IMR-90 (cell line): ENCODE results near the gene SH3RF3. TPM values are rescaled to one million over a fixed set of nuclear protein-coding genes. Genes with fewer than 3 reads are reported as not detected.
"Not testable (repeated sequence)": the region's sequence is repeated elsewhere in the genome, so short reads cannot be mapped to it uniquely, and the experiment has no call there.

Experiments
- ATAC-seq: fragments of 200-7000 bp; cut with Tn5 transposase; 2 replicates; pipeline ENCODE4 v1.9.1; 2020; ENCODE audit warnings: low read depth, mild to moderate bottlenecking, moderate library complexity
- BruUV-seq: library from RNA; stranded (reverse); fragments of 400-500 nt; replicated peaks from 2 replicates; lab custom pipeline; 2021; lab: Mats Ljungman, UMichigan
- CTCF ChIA-PET: fragments of 300-600 bp; formaldehyde crosslinking; extraction: SDS; loops from one replicate; lab custom pipeline; 2021; ENCODE audit warnings: antibody characterized with exemption; lab: Yijun Ruan, JAX
- POLR2A ChIA-PET: fragments of 300-600 bp; sonication (Branson Sonifier 250); formaldehyde crosslinking; loops from one replicate; lab custom pipeline; 2022; ENCODE audit warnings: antibody characterized with exemption; ENCODE audit not compliant: unreplicated experiment; lab: Charles Lee
- DNase-seq: peaks from one replicate; pipeline ENCODE4 v3.0.0; 2013
- H2AFZ ChIP-seq: replicated peaks from 2 replicates; pipeline ENCODE3; 2013; ENCODE audit warnings: low read length, mild to moderate bottlenecking; ENCODE audit not compliant: poor library complexity
- H2AK5ac ChIP-seq: 2 replicates; pipeline ENCODE4 v1.6.1; 2013; ENCODE audit warnings: low read depth, low read length, inconsistent platforms
- H2AK9ac ChIP-seq: replicated peaks from 2 replicates; pipeline ENCODE3; 2013; ENCODE audit warnings: mild to moderate bottlenecking, low read depth, low read length, moderate library complexity; ENCODE audit not compliant: poor library complexity
- H2BK120ac ChIP-seq: 2 replicates; pipeline ENCODE4 v1.6.1; 2013; ENCODE audit warnings: low read depth, low read length, inconsistent platforms
- H2BK15ac ChIP-seq: 3 replicates; pipeline ENCODE4 v1.6.1; 2013; ENCODE audit warnings: low read depth, low read length, inconsistent platforms
- H2BK20ac ChIP-seq: 2 replicates; pipeline ENCODE4 v1.6.1; 2013; ENCODE audit warnings: low read depth, mild to moderate bottlenecking, inconsistent platforms, low read length, moderate library complexity
- H2BK5ac ChIP-seq: 2 replicates; pipeline ENCODE4 v1.6.1; 2013; ENCODE audit warnings: mild to moderate bottlenecking, low read depth, low read length, inconsistent platforms; ENCODE audit not compliant: poor library complexity, severe bottlenecking
- H3K14ac ChIP-seq: replicated peaks from 2 replicates; pipeline ENCODE4 v1.6.1; 2013; ENCODE audit warnings: low read depth, low read length, inconsistent platforms
- H3K18ac ChIP-seq: 2 replicates; pipeline ENCODE4 v1.6.1; 2013; ENCODE audit warnings: low read depth, low read length, control low read depth
- H3K23ac ChIP-seq: 2 replicates; pipeline ENCODE4 v1.6.1; 2013; ENCODE audit warnings: low read depth, low read length, inconsistent platforms
- H3K27ac ChIP-seq: 2 replicates; pipeline ENCODE4 v1.5.1; 2013; ENCODE audit warnings: mild to moderate bottlenecking, control low read depth, low read length; ENCODE audit not compliant: insufficient read depth
- H3K27me3 ChIP-seq: 2 replicates; pipeline ENCODE4 v1.6.1; 2013; ENCODE audit warnings: low read length; ENCODE audit not compliant: control insufficient read depth, insufficient read depth
- H3K36me3 ChIP-seq: 2 replicates; pipeline ENCODE4 v1.6.1; 2013; ENCODE audit warnings: low read length, mixed read lengths; ENCODE audit not compliant: control insufficient read depth, insufficient read depth
- H3K4ac ChIP-seq: 2 replicates; pipeline ENCODE4 v1.6.1; 2013; ENCODE audit warnings: low read depth, low read length, inconsistent platforms
- H3K4me1 ChIP-seq: 2 replicates; pipeline ENCODE4 v1.6.1; 2013; ENCODE audit warnings: low read length, mixed read lengths; ENCODE audit not compliant: control insufficient read depth, insufficient read depth
- H3K4me2 ChIP-seq: 2 replicates; pipeline ENCODE4 v1.6.1; 2013; ENCODE audit warnings: low read depth, mild to moderate bottlenecking, control low read depth, low read length, moderate library complexity
- H3K4me3 ChIP-seq: 2 replicates; pipeline ENCODE4 v1.5.1; 2013; ENCODE audit warnings: low read depth, mild to moderate bottlenecking, control low read depth, low read length, moderate library complexity; ENCODE audit not compliant: insufficient read depth
- H3K56ac ChIP-seq: 2 replicates; pipeline ENCODE4 v1.6.1; 2013; ENCODE audit warnings: low read length, inconsistent platforms; ENCODE audit not compliant: insufficient read depth; ENCODE audit errors: extremely low read depth
- H3K79me1 ChIP-seq, 2 experiments: 2 replicates each; pipeline ENCODE4 v1.6.1; 2013; ENCODE audit warnings: low read length in 2 of 2, inconsistent platforms in 1 of 2, low read depth in 1 of 2
- H3K9ac ChIP-seq: 2 replicates; pipeline ENCODE4 v1.6.1; 2013; ENCODE audit warnings: low read depth, low read length, control low read depth
- H3K9me1 ChIP-seq: 2 replicates; pipeline ENCODE4 v1.6.1; 2013; ENCODE audit warnings: low read length, inconsistent platforms; ENCODE audit not compliant: insufficient read depth
- H3K9me3 ChIP-seq: 2 replicates; pipeline ENCODE4 v1.6.1; 2013; ENCODE audit warnings: low read length; ENCODE audit not compliant: control insufficient read depth, insufficient read depth
- H4K20me1 ChIP-seq: 2 replicates; pipeline ENCODE4 v1.6.1; 2013; ENCODE audit warnings: low read length, inconsistent platforms; ENCODE audit not compliant: insufficient read depth
- H4K5ac ChIP-seq: 2 replicates; pipeline ENCODE4 v1.6.1; 2013; ENCODE audit warnings: mild to moderate bottlenecking, low read depth, low read length, control low read depth
- H4K8ac ChIP-seq, 2 experiments: 2 replicates each; pipeline ENCODE4 v1.6.1; 2013; ENCODE audit warnings: low read depth in 2 of 2, low read length in 2 of 2, control low read depth in 1 of 2, inconsistent platforms in 1 of 2
- H4K91ac ChIP-seq: 2 replicates; pipeline ENCODE4 v1.6.1; 2013; ENCODE audit warnings: low read depth, low read length, inconsistent platforms; ENCODE audit not compliant: insufficient read depth
- WGBS, 2 experiments: methylation state at CpG; one replicate each; pipeline versions ENCODE4 v1.1.5 to v1.1.7; 2013; ENCODE audit warnings: missing lambda C conversion rate in 2 of 2; ENCODE audit not compliant: insufficient read length in 1 of 2; ENCODE audit errors: extremely low coverage in 2 of 2; 5-methylcytosine and 5-hydroxymethylcytosine counted together
- dilution Hi-C: fragments of 300-500 bp; cut with HindIII; formaldehyde crosslinking; loops from one replicate; pipeline ENCODE4 v1.14.3; 2018; ENCODE audit warnings: low sequenced_read_pairs; ENCODE audit not compliant: unreplicated experiment
- in situ Hi-C: fragments of 300-500 bp; cut with MboI; formaldehyde crosslinking; loops from 3 replicates; pipeline ENCODE4 v1.14.3; 2019; ENCODE audit warnings: low sequenced_read_pairs, inconsistent platforms, mixed read lengths
- intact Hi-C: fragments of 100-400 bp; cut with micrococcal nuclease; formaldehyde crosslinking; loops from 2 replicates; pipeline ENCODE4 v1.10.0; 2022
- polyA plus RNA-seq, 3 experiments: library from polyadenylated mRNA; depleted of rRNA; stranded (reverse); fragments of >200 nt; gene quantifications; 2 replicates each; pipeline ENCODE4 v1.2.3, GENCODE V29; 2012; ENCODE audit warnings: low replicate concordance in 1 of 3
- total RNA-seq: library from RNA; depleted of rRNA; stranded (reverse); fragments of >200 nt; gene quantifications from 2 replicates; pipeline ENCODE4 v1.2.3, GENCODE V29; 2012

SH3RF3 gene
- total and polyA plus RNA-seq, 2 of the 4 experiments (the other 2 are of a cell fraction), result 3.4 to 5.3 TPM

- H2BK20ac ChIP-seq, ATAC-seq, H3K9me1 ChIP-seq, H3K56ac ChIP-seq, H4K91ac ChIP-seq, H3K27ac ChIP-seq, H4K8ac ChIP-seq, H3K9me3 ChIP-seq, H2BK120ac ChIP-seq, BruUV-seq, H4K20me1 ChIP-seq, H2BK5ac ChIP-seq, H3K4me1 ChIP-seq, H3K79me1 ChIP-seq, dilution Hi-C loops, H4K5ac ChIP-seq, H3K4me2 ChIP-seq, in situ Hi-C loops, CTCF ChIA-PET, H3K9ac ChIP-seq, H2AFZ ChIP-seq, H2AK5ac ChIP-seq, intact Hi-C loops, H3K36me3 ChIP-seq, H3K23ac ChIP-seq, POLR2A ChIA-PET, H3K18ac ChIP-seq, H2BK15ac ChIP-seq, H2AK9ac ChIP-seq, H3K4me3 ChIP-seq, H3K14ac ChIP-seq, H3K4ac ChIP-seq: not testable (repeated sequence)
- peaks cover 19% of the 10 kb centered on the region for H3K27me3 ChIP-seq
- WGBS, 2 experiments, result no CpG with 5 or more reads among the region's 3 CpGs
- DNase-seq, result peak; percentile 24
These were observed 407.6 kb downstream of the SH3RF3 start for GRCh38 chr2:109536556-109536955.
